Pericardium fibroblast (primary cell): ENCODE measurements around the gene ZNF146. TPM values are rescaled to one million over a fixed set of nuclear protein-coding genes. Genes with fewer than 3 reads are reported as not detected.

ENCODE experiments used
- total RNA-seq: library from RNA; depleted of rRNA; stranded (reverse); fragments of >200 nt; gene quantifications from 2 replicates; pipeline ENCODE4 v1.2.3, GENCODE V29; 2015

The ZNF146 gene
- total RNA-seq, result 49.5 and 60.3 TPM in 2 replicates

GRCh38 chr19:36214386-36215275 lies at the start of gene ZNF146, which contains the start of gene ZNF565:
TSS of gene ZNF146 (plus strand) at chr19:36215106. CDS start at chr19:36236441, 21,335 bp downstream.
TSS of gene ZNF565 (minus strand) at chr19:36214665. CDS start at chr19:36201985, 12,680 bp downstream.

Other genes with a start within 250 kb of the ZNF146 start
- 37.3 and 43.3 TPM in 2 replicates for gene SDHAF1, start 219.9 kb upstream of the ZNF146 start, total RNA-seq
- 0.35 TPM in 1 of 2 replicates, not detected in the other for gene SYNE4, start 206.3 kb upstream of the ZNF146 start, total RNA-seq
- gene ALKBH6, start 200.9 kb upstream of the ZNF146 start, total RNA-seq, result 20.9 and 23.7 TPM in 2 replicates
- gene CLIP3, start 182.2 kb upstream of the ZNF146 start, total RNA-seq, result 18.4 and 29.3 TPM in 2 replicates
- gene THAP8, start 160.8 kb upstream of the ZNF146 start, total RNA-seq, result 11.9 and 20.5 TPM in 2 replicates
- 0.09 and 1.2 TPM in 2 replicates for gene WDR62, start 160.2 kb upstream of the ZNF146 start, total RNA-seq
- gene OVOL3, start 104.0 kb upstream of the ZNF146 start, total RNA-seq, result not detected in 2 replicates
- 34.4 and 47.3 TPM in 2 replicates for gene POLR2I, start 100.2 kb upstream of the ZNF146 start, total RNA-seq
- 159 and 271 TPM in 2 replicates for gene TBCB, start 99.6 kb upstream of the ZNF146 start, total RNA-seq
- gene CAPNS1, start 75.0 kb upstream of the ZNF146 start, total RNA-seq, result 190 and 422 TPM in 2 replicates
- 17.6 and 22.8 TPM in 2 replicates for gene COX7A1, start 62.7 kb upstream of the ZNF146 start, total RNA-seq
- 1.2 and 2.7 TPM in 2 replicates for gene ZNF565, start 441 bp upstream of the ZNF146 start, total RNA-seq
- gene ZFP14, start 164.1 kb downstream of the ZNF146 start, total RNA-seq, result 1.1 and 1.3 TPM in 2 replicates
- gene ZFP82, start 203.5 kb downstream of the ZNF146 start, total RNA-seq, result 5.0 and 7.1 TPM in 2 replicates